Measurements from ENCODE around the gene FXYD2.

GRCh38 chr11:117873828-117874125, 49.2 kb upstream of the FXYD2 start:
- TF ChIP-seq CTCF (IDR thresholded peaks at IDR 0.05) = no peak
- no peak for TF ChIP-seq POLR2A (IDR thresholded peaks at IDR 0.05)
